Measurements from ENCODE around the gene PACS1.
"Not testable (repeated sequence)": the region's sequence is repeated elsewhere in the genome, so short reads cannot be mapped to it uniquely, and the experiment has no call there.

Gene PACS1

GRCh38 chr11:66111158-66111557, 41.1 kb downstream of the PACS1 start:
- Histone ChIP-seq H3K27me3 (ENCODE audit: control insufficient read depth, insufficient read depth, low read length) (no peaks in the 10 kb centered on the region), H3K9ac (ENCODE audit: low read length) (no peak overlapping the region), H3K4me3 (ENCODE audit: low read length) (no peak overlapping the region), H3K4me1 (ENCODE audit: control insufficient read depth, insufficient read depth, low read length) (peaks cover 12% of the 10 kb centered on the region), H3K36me3 (ENCODE audit: control insufficient read depth, insufficient read depth, low read length) (no peaks in the 10 kb centered on the region), H3K27ac (ENCODE audit: low read depth, low read length) (no peak overlapping the region)

GRCh38 chr11:66112041-66112491, 42.0 kb downstream of the PACS1 start:
- H3K36me3 ChIP-seq (ENCODE audit: control insufficient read depth, insufficient read depth, low read length) = no peaks in the 10 kb centered on the region
- H3K27ac ChIP-seq (ENCODE audit: low read depth, low read length) = no peak overlapping the region
- peaks cover 12% of the 10 kb centered on the region for H3K4me1 ChIP-seq (ENCODE audit: control insufficient read depth, insufficient read depth, low read length)
- no peak overlapping the region for H3K4me3 ChIP-seq (ENCODE audit: low read length)
- no peaks in the 10 kb centered on the region for H3K27me3 ChIP-seq (ENCODE audit: control insufficient read depth, insufficient read depth, low read length)
- no peak overlapping the region for H3K9ac ChIP-seq (ENCODE audit: low read length)

- H3K27ac ChIP-seq (ENCODE audit: low read depth, low read length) = no peak overlapping the region
- H3K9ac ChIP-seq (ENCODE audit: low read length) = no peak overlapping the region
- no peak overlapping the region for H3K4me3 ChIP-seq (ENCODE audit: low read length)
- H3K4me1 ChIP-seq (ENCODE audit: control insufficient read depth, insufficient read depth, low read length) = peaks cover 12% of the 10 kb centered on the region
- H3K27me3 ChIP-seq (ENCODE audit: control insufficient read depth, insufficient read depth, low read length) = no peaks in the 10 kb centered on the region
- H3K36me3 ChIP-seq (ENCODE audit: control insufficient read depth, insufficient read depth, low read length) = no peaks in the 10 kb centered on the region
These were observed 42.8 kb downstream of the PACS1 start for GRCh38 chr11:66112601-66113499.

- not testable (repeated sequence) for H3K9ac ChIP-seq (ENCODE audit: low read length); H3K4me3 ChIP-seq (ENCODE audit: low read length); H3K27me3 ChIP-seq (ENCODE audit: control insufficient read depth, insufficient read depth, low read length); H3K36me3 ChIP-seq (ENCODE audit: control insufficient read depth, insufficient read depth, low read length); H3K27ac ChIP-seq (ENCODE audit: low read depth, low read length)
- peaks cover 12% of the 10 kb centered on the region for H3K4me1 ChIP-seq (ENCODE audit: control insufficient read depth, insufficient read depth, low read length)
These were observed 44.9 kb downstream of the PACS1 start for GRCh38 chr11:66114957-66115356.

- H3K27ac ChIP-seq (ENCODE audit: low read depth, low read length) = no peak overlapping the region
- H3K4me3 ChIP-seq (ENCODE audit: low read length) = no peak overlapping the region
- H3K9ac ChIP-seq (ENCODE audit: low read length) = no peak overlapping the region
- H3K36me3 ChIP-seq (ENCODE audit: control insufficient read depth, insufficient read depth, low read length) = no peaks in the 10 kb centered on the region
- H3K27me3 ChIP-seq (ENCODE audit: control insufficient read depth, insufficient read depth, low read length) = no peaks in the 10 kb centered on the region
- H3K4me1 ChIP-seq (ENCODE audit: control insufficient read depth, insufficient read depth, low read length) = peaks cover 12% of the 10 kb centered on the region
These were observed 45.7 kb downstream of the PACS1 start for GRCh38 chr11:66115638-66116301.

GRCh38 chr11:66116576-66117361, 46.7 kb downstream of the PACS1 start:
- H3K4me3 ChIP-seq (ENCODE audit: low read length) = no peak overlapping the region
- peaks cover 12% of the 10 kb centered on the region for H3K4me1 ChIP-seq (ENCODE audit: control insufficient read depth, insufficient read depth, low read length)
- no peak overlapping the region for H3K27ac ChIP-seq (ENCODE audit: low read depth, low read length)

GRCh38 chr11:66118847-66119246, 48.8 kb downstream of the PACS1 start:
- no peaks in the 10 kb centered on the region for H3K4me1 ChIP-seq (ENCODE audit: control insufficient read depth, insufficient read depth, low read length)
- no peak overlapping the region for H3K27ac ChIP-seq (ENCODE audit: low read depth, low read length)

More at GRCh38 chr11:66116576-66117361, 46.7 kb downstream of the PACS1 start:
- Histone ChIP-seq H3K9ac (ENCODE audit: low read length) (no peak overlapping the region), H3K27me3 (ENCODE audit: control insufficient read depth, insufficient read depth, low read length) (no peaks in the 10 kb centered on the region), H3K36me3 (ENCODE audit: control insufficient read depth, insufficient read depth, low read length) (no peaks in the 10 kb centered on the region)

GRCh38 chr11:66119348-66120133, 49.5 kb downstream of the PACS1 start:
- no peaks in the 10 kb centered on the region for H3K4me1 ChIP-seq (ENCODE audit: control insufficient read depth, insufficient read depth, low read length)
- H3K4me3 ChIP-seq (ENCODE audit: low read length) = no peak overlapping the region
- no peaks in the 10 kb centered on the region for H3K27me3 ChIP-seq (ENCODE audit: control insufficient read depth, insufficient read depth, low read length)
- no peak overlapping the region for H3K27ac ChIP-seq (ENCODE audit: low read depth, low read length)
- no peak overlapping the region for H3K9ac ChIP-seq (ENCODE audit: low read length)
- no peaks in the 10 kb centered on the region for H3K36me3 ChIP-seq (ENCODE audit: control insufficient read depth, insufficient read depth, low read length)

More at GRCh38 chr11:66118847-66119246, 48.8 kb downstream of the PACS1 start:
- Histone ChIP-seq H3K9ac (ENCODE audit: low read length) (no peak overlapping the region), H3K27me3 (ENCODE audit: control insufficient read depth, insufficient read depth, low read length) (no peaks in the 10 kb centered on the region), H3K4me3 (ENCODE audit: low read length) (no peak overlapping the region), H3K36me3 (ENCODE audit: control insufficient read depth, insufficient read depth, low read length) (no peaks in the 10 kb centered on the region)

- Histone ChIP-seq H3K4me3 (ENCODE audit: low read length) (no peak overlapping the region), H3K9ac (ENCODE audit: low read length) (no peak overlapping the region), H3K36me3 (ENCODE audit: control insufficient read depth, insufficient read depth, low read length) (no peaks in the 10 kb centered on the region), H3K27me3 (ENCODE audit: control insufficient read depth, insufficient read depth, low read length) (no peaks in the 10 kb centered on the region), H3K27ac (ENCODE audit: low read depth, low read length) (no peak overlapping the region), H3K4me1 (ENCODE audit: control insufficient read depth, insufficient read depth, low read length) (no peaks in the 10 kb centered on the region)
These were observed 51.4 kb downstream of the PACS1 start for GRCh38 chr11:66121466-66121865.

- Histone ChIP-seq H3K27me3 (ENCODE audit: control insufficient read depth, insufficient read depth, low read length) (no peaks in the 10 kb centered on the region), H3K27ac (ENCODE audit: low read depth, low read length) (no peak overlapping the region), H3K4me3 (ENCODE audit: low read length) (no peak overlapping the region), H3K9ac (ENCODE audit: low read length) (no peak overlapping the region), H3K4me1 (ENCODE audit: control insufficient read depth, insufficient read depth, low read length) (no peaks in the 10 kb centered on the region), H3K36me3 (ENCODE audit: control insufficient read depth, insufficient read depth, low read length) (no peaks in the 10 kb centered on the region)
These were observed 53.8 kb downstream of the PACS1 start for GRCh38 chr11:66123902-66124301.

- no peaks in the 10 kb centered on the region for H3K4me1 ChIP-seq (ENCODE audit: control insufficient read depth, insufficient read depth, low read length)
- H3K27me3 ChIP-seq (ENCODE audit: control insufficient read depth, insufficient read depth, low read length) = no peaks in the 10 kb centered on the region
- H3K36me3 ChIP-seq (ENCODE audit: control insufficient read depth, insufficient read depth, low read length) = no peaks in the 10 kb centered on the region
- no peak overlapping the region for H3K9ac ChIP-seq (ENCODE audit: low read length)
- H3K4me3 ChIP-seq (ENCODE audit: low read length) = no peak overlapping the region
- no peak overlapping the region for H3K27ac ChIP-seq (ENCODE audit: low read depth, low read length)
These were observed 54.5 kb downstream of the PACS1 start for GRCh38 chr11:66124564-66124963.
